Esophagus squamous epithelium (tissue), 4 donors: ENCODE measurements around the gene PTPN1.

Source experiments
- POLR2A ChIP-seq, 4 donors: fragments of 450-650 bp; IDR thresholded peaks; one replicate each; pipeline ENCODE4 v1.6.1; 2017; ENCODE audit warnings: antibody characterized with exemption in 4 of 4, mild to moderate bottlenecking in 4 of 4, moderate library complexity in 3 of 4
- TF ChIP-seq, protein P1 (sequence below), 6 experiments: fragments of 450-650 bp in 4 of 6; fragments of 200-600 bp in 2 of 6; sonication (generic) in 2 of 6; IDR thresholded peaks; one replicate each; pipeline ENCODE4 v1.5.1; 2016 to 2019; ENCODE audit warnings: antibody characterized with exemption in 6 of 6, mild to moderate bottlenecking in 4 of 6, moderate library complexity in 4 of 6

- no peak for TF ChIP-seq POLR2A (IDR thresholded peaks at IDR 0.05)
- TF ChIP-seq, protein P1, sequence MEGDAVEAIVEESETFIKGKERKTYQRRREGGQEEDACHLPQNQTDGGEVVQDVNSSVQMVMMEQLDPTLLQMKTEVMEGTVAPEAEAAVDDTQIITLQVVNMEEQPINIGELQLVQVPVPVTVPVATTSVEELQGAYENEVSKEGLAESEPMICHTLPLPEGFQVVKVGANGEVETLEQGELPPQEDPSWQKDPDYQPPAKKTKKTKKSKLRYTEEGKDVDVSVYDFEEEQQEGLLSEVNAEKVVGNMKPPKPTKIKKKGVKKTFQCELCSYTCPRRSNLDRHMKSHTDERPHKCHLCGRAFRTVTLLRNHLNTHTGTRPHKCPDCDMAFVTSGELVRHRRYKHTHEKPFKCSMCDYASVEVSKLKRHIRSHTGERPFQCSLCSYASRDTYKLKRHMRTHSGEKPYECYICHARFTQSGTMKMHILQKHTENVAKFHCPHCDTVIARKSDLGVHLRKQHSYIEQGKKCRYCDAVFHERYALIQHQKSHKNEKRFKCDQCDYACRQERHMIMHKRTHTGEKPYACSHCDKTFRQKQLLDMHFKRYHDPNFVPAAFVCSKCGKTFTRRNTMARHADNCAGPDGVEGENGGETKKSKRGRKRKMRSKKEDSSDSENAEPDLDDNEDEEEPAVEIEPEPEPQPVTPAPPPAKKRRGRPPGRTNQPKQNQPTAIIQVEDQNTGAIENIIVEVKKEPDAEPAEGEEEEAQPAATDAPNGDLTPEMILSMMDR (IDR thresholded peaks at IDR 0.05): no peak
Measured at GRCh38 chr20:50533464-50533863, 23.3 kb downstream of the PTPN1 start.
